SK-N-SH treated with all-trans-retinoic acid at 6 μM for 48 hours (cell line): ENCODE measurements around the gene LARGE1.

Source experiments
- ARNTL ChIP-seq: fragments of 450-650 bp; formaldehyde crosslinking; IDR thresholded peaks from 2 replicates; pipeline ENCODE4 v1.5.0; 2020; ENCODE audit warnings: low read depth, mild to moderate bottlenecking, moderate library complexity, borderline replicate concordance
- CREB5 ChIP-seq: fragments of 250-450 bp; sonication (Bioruptor Pico); IDR thresholded peaks from 2 replicates; pipeline ENCODE4 v1.5.1; 2020; ENCODE audit warnings: low read depth, mild to moderate bottlenecking, moderate library complexity
- CSRNP3 ChIP-seq: fragments of 250-450 bp; sonication (Bioruptor Pico); IDR thresholded peaks from 2 replicates; pipeline ENCODE4 v1.5.1; 2021; ENCODE audit warnings: mild to moderate bottlenecking, moderate library complexity
- GLIS3 ChIP-seq: fragments of 250-450 bp; sonication (Bioruptor Pico); IDR thresholded peaks from 2 replicates; pipeline ENCODE4 v1.5.0; 2020; ENCODE audit warnings: mild to moderate bottlenecking, moderate library complexity
- OSR1 ChIP-seq: fragments of 250-450 bp; sonication (Bioruptor Pico); IDR thresholded peaks from 2 replicates; pipeline ENCODE4 v1.8.0; 2022; ENCODE audit warnings: moderate library complexity, mild to moderate bottlenecking, inconsistent platforms
- PATZ1 ChIP-seq: fragments of 250-450 bp; sonication (Bioruptor Pico); IDR thresholded peaks from 2 replicates; pipeline ENCODE4 v1.8.0; 2020; ENCODE audit warnings: mild to moderate bottlenecking, moderate library complexity, borderline replicate concordance
- TCF4 ChIP-seq: fragments of 250-450 bp; sonication (Bioruptor Pico); IDR thresholded peaks from 2 replicates; pipeline ENCODE4 v1.8.0; 2021; ENCODE audit warnings: mild to moderate bottlenecking, moderate library complexity, borderline replicate concordance
- TOX ChIP-seq: fragments of 250-450 bp; sonication (Bioruptor Pico); IDR thresholded peaks from 2 replicates; pipeline ENCODE4 v1.8.0; 2021; ENCODE audit warnings: mild to moderate bottlenecking, moderate library complexity, borderline replicate concordance
- TSHZ2 ChIP-seq: fragments of 250-450 bp; sonication (Bioruptor Pico); IDR thresholded peaks from 2 replicates; pipeline ENCODE4 v1.5.0; 2020; ENCODE audit warnings: mild to moderate bottlenecking, moderate library complexity
- ZFP3 ChIP-seq: fragments of 250-450 bp; sonication (Bioruptor Pico); IDR thresholded peaks from 2 replicates; pipeline ENCODE4 v1.5.0; 2020; ENCODE audit warnings: mild to moderate bottlenecking, moderate library complexity

GRCh38 chr22:33589297-33589696 lies 331.0 kb downstream of the LARGE1 start:
- TF ChIP-seq GLIS3 (CRISPR knock-in tag) (no peak), TCF4 (CRISPR knock-in tag) (no peak), TOX (no peak), ZFP3 (no peak), PATZ1 (CRISPR knock-in tag) (no peak), ARNTL (no peak), CREB5 (no peak), CSRNP3 (CRISPR knock-in tag) (no peak), OSR1 (no peak), TSHZ2 (CRISPR knock-in tag) (no peak)
